Endothelial cell of umbilical vein (primary cell): ENCODE measurements around the gene ANK2. TPM values are rescaled to one million over a fixed set of nuclear protein-coding genes. Genes with fewer than 3 reads are reported as not detected.
"Not testable (repeated sequence)": the region's sequence is repeated elsewhere in the genome, so short reads cannot be mapped to it uniquely, and the experiment has no call there.

Source experiments
- BruUV-seq: library from RNA; stranded (reverse); fragments of 400-500 nt; replicated peaks from 2 replicates; lab custom pipeline; 2021; lab: Mats Ljungman, UMichigan
- CTCF ChIA-PET: fragments of 300-600, 350-600 bp; sonication (Branson Sonifier 250); formaldehyde crosslinking; loops from one replicate; lab custom pipeline; 2021; ENCODE audit warnings: antibody characterized with exemption, inconsistent platforms; lab: Charles Lee
- POLR2A ChIA-PET: fragments of 300-600, 350-600 bp; sonication (Branson Sonifier 250); formaldehyde crosslinking; loops from one replicate; lab custom pipeline; 2021; ENCODE audit warnings: antibody characterized with exemption, inconsistent platforms; lab: Charles Lee
- DNase-seq: peaks from one replicate; pipeline ENCODE4 v3.0.0-alpha.2; 2011; ENCODE audit warnings: low read depth, low spot score
- FAIRE-seq: peaks from 2 replicates; lab custom pipeline; 2011; peaks lifted over from hg19 to GRCh38; lab: Jason Lieb, UNC
- H2AFZ ChIP-seq: 2 replicates; pipeline ENCODE4 v1.6.0; 2012; ENCODE audit warnings: low read depth, low read length, control low read depth, inconsistent platforms
- H3K27ac ChIP-seq: 2 replicates; pipeline ENCODE4 v1.5.1; 2011; ENCODE audit warnings: low read depth, mild to moderate bottlenecking, control low read depth, low read length, moderate library complexity; ENCODE audit not compliant: insufficient read depth
- H3K27me3 ChIP-seq, 2 experiments: 2 replicates each; pipeline versions ENCODE4 v1.6.0 to v1.6.1; 2011; ENCODE audit warnings: low read length in 2 of 2, mixed read lengths in 1 of 2; ENCODE audit not compliant: control insufficient read depth in 2 of 2, insufficient read depth in 2 of 2
- H3K36me3 ChIP-seq, 2 experiments: 2 replicates in 1 of 2; 3 replicates in 1 of 2; pipeline ENCODE4 v1.5.1; 2011; ENCODE audit warnings: low read length in 2 of 2, mild to moderate bottlenecking in 1 of 2, moderate library complexity in 1 of 2; ENCODE audit not compliant: control insufficient read depth in 2 of 2, insufficient read depth in 2 of 2; ENCODE audit errors: extremely low read depth in 1 of 2
- H3K4me1 ChIP-seq: 3 replicates; pipeline ENCODE4 v1.5.1; 2011; ENCODE audit warnings: mild to moderate bottlenecking, low read length; ENCODE audit not compliant: control insufficient read depth, insufficient read depth; ENCODE audit errors: extremely low read depth
- H3K4me2 ChIP-seq: 2 replicates; pipeline ENCODE4 v1.6.1; 2011; ENCODE audit warnings: low read length, control low read depth, mixed read lengths; ENCODE audit not compliant: insufficient read depth
- H3K4me3 ChIP-seq, 3 experiments: fragments of 200-600 bp in 1 of 3; sonication (generic), shearing (Covaris generic) in 1 of 3; replicated peaks in 1 of 3; 2 replicates each; pipeline ENCODE4 v1.5.1; 2011 to 2016; ENCODE audit warnings: control low read depth in 3 of 3, low read length in 3 of 3, mild to moderate bottlenecking in 2 of 3, inconsistent platforms in 1 of 3, low read depth in 1 of 3, moderate library complexity in 1 of 3; ENCODE audit not compliant: insufficient read depth in 1 of 3
- H3K79me2 ChIP-seq: 2 replicates; pipeline ENCODE4 v1.6.0; 2012; ENCODE audit warnings: low read length, inconsistent platforms; ENCODE audit not compliant: control insufficient read depth, insufficient read depth
- H3K9ac ChIP-seq: replicated peaks from 2 replicates; pipeline ENCODE3; 2011; ENCODE audit warnings: low read length, control low read depth; ENCODE audit not compliant: insufficient read depth; ENCODE audit errors: extremely low read depth
- H3K9me1 ChIP-seq: replicated peaks from 3 replicates; pipeline ENCODE4 v1.6.0; 2011; ENCODE audit warnings: mild to moderate bottlenecking, low read length; ENCODE audit not compliant: control insufficient read depth, insufficient read depth; ENCODE audit errors: extremely low read depth
- H3K9me3 ChIP-seq: replicated peaks from 2 replicates; pipeline ENCODE4 v1.5.1; 2012; ENCODE audit warnings: low read length, inconsistent platforms; ENCODE audit not compliant: control insufficient read depth, insufficient read depth
- H4K20me1 ChIP-seq: replicated peaks from 2 replicates; pipeline ENCODE3; 2011; ENCODE audit warnings: mild to moderate bottlenecking, low read length; ENCODE audit not compliant: control insufficient read depth, insufficient read depth; ENCODE audit errors: extremely low read depth
- EZH2 ChIP-seq: IDR thresholded peaks from 2 replicates; pipeline ENCODE4 v1.6.1; 2012; ENCODE audit warnings: borderline replicate concordance, low read depth, mild to moderate bottlenecking, moderate library complexity, low read length, inconsistent platforms; ENCODE audit not compliant: severe bottlenecking
- FOS ChIP-seq: IDR thresholded peaks from 2 replicates; pipeline ENCODE4 v1.6.1; 2011; ENCODE audit warnings: mild to moderate bottlenecking, low read length, moderate library complexity, borderline replicate concordance; ENCODE audit not compliant: insufficient read depth
- GATA2 ChIP-seq: IDR thresholded peaks from 2 replicates; pipeline ENCODE4 v1.7.0; 2011; ENCODE audit warnings: low read depth, mild to moderate bottlenecking, moderate library complexity, mixed read lengths, low read length; ENCODE audit not compliant: insufficient read length, insufficient read depth
- JUN ChIP-seq: IDR thresholded peaks from 2 replicates; pipeline ENCODE4 v1.6.1; 2011; ENCODE audit warnings: borderline replicate concordance, low read depth; ENCODE audit not compliant: insufficient read length, insufficient read depth
- MAX ChIP-seq: IDR thresholded peaks from 2 replicates; pipeline ENCODE4 v1.6.1; 2011; ENCODE audit not compliant: insufficient read depth, insufficient read length
- MYC ChIP-seq: IDR thresholded peaks from one replicate; pipeline ENCODE4 v1.6.1; 2011; ENCODE audit warnings: mild to moderate bottlenecking, low read depth, low read length
- POLR2A ChIP-seq: IDR thresholded peaks from 2 replicates; pipeline ENCODE4 v1.6.1; 2012; ENCODE audit warnings: low read depth, mild to moderate bottlenecking, control low read depth, low read length
- POLR2AphosphoS5 ChIP-seq: IDR thresholded peaks from 2 replicates; pipeline ENCODE4 v1.6.1; 2012; ENCODE audit warnings: low read depth, mild to moderate bottlenecking, control low read depth, low read length, moderate library complexity; ENCODE audit not compliant: insufficient read depth
- dilution Hi-C: fragments of 300-500 bp; cut with MboI; formaldehyde crosslinking; loops from one replicate; pipeline ENCODE4 v1.15.0; 2019; ENCODE audit warnings: low sequenced_read_pairs; ENCODE audit not compliant: extremely low pct_ligation_motif_present
- intact Hi-C: fragments of 100-400 bp; cut with micrococcal nuclease; formaldehyde crosslinking; loops from one replicate; pipeline ENCODE4 v1.10.0; 2022
- polyA plus RNA-seq, 4 experiments: library from polyadenylated mRNA; depleted of rRNA in 3 of 4; stranded (reverse) in 3 of 4; unstranded in 1 of 4; fragments of >200 nt; gene quantifications; 2 replicates each; pipeline versions ENCODE4 v1.2.1 to v1.2.3, GENCODE V29; 2011 to 2012; ENCODE audit warnings: missing spikeins in 1 of 4
- total RNA-seq: library from RNA; stranded (reverse); gene quantifications from 2 replicates; pipeline ENCODE4 v1.2.3, GENCODE V29; 2021
- TF ChIP-seq, protein P1 (sequence below), 2 donors: IDR thresholded peaks; 1 replicate in 1 of 2; 2 replicates in 1 of 2; pipeline ENCODE4 v1.5.1; 2011; ENCODE audit warnings: low read length in 2 of 2, mild to moderate bottlenecking in 2 of 2, moderate library complexity in 2 of 2, control low read depth in 1 of 2, inconsistent platforms in 1 of 2, low read depth in 1 of 2; ENCODE audit not compliant: insufficient read depth in 1 of 2; ENCODE audit errors: extremely low read depth in 1 of 2

Gene ANK2
- total and polyA plus RNA-seq, 2 donors (not counting 3 experiments of a cell fraction or from before 2014, with no cell fraction given) = not detected

- H3K79me2 ChIP-seq = no peaks in the 10 kb centered on the region
- intact Hi-C loops = no loop called here
- CTCF ChIA-PET = no interaction called here
Measured at GRCh38 chr4:113243312-113243711, 193.9 kb downstream of the ANK2 start.

DNA sequence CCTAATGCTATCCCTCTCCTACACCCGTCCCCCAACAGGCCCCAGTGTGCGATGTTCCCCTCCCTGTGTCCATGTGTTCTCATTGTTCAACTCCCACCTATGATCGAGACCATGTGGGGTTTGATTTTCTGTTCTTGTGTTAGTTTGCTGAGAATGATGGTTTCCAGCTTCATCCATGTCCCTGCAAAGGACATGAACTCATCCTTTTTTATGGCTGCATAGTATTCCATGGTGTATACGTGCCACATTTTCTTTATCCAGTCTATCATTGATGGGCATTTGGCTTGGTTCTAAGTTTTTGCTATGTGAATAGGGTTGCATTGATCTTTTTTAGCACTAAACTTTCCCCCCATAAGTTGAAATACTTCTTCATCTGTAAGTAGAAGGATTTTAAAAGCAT, 195.3 kb downstream of the ANK2 start:
- CTCF ChIA-PET, H3K4me1 ChIP-seq, DNase-seq, H3K4me3 ChIP-seq, FAIRE-seq, H3K9me1 ChIP-seq, H3K36me3 ChIP-seq, H3K27me3 ChIP-seq, H3K79me2 ChIP-seq, POLR2A ChIA-PET, H3K9me3 ChIP-seq, dilution Hi-C loops, H3K4me2 ChIP-seq, H3K27ac ChIP-seq, H2AFZ ChIP-seq, H3K9ac ChIP-seq, intact Hi-C loops, BruUV-seq, H4K20me1 ChIP-seq: not testable (repeated sequence)

More at GRCh38 chr4:113243312-113243711, 193.9 kb downstream of the ANK2 start:
- Histone ChIP-seq H3K36me3 (no peaks in the 10 kb centered on the region), H3K27me3 (peaks cover 0 to 1% of the 10 kb centered on the region in 2 experiments), H3K27ac (no peak overlapping the region), H3K4me2 (no peak overlapping the region), H3K4me3 (no peak overlapping the region), H4K20me1 (no peaks in the 10 kb centered on the region), H3K9me3 (no peaks in the 10 kb centered on the region), H3K9me1 (no peaks in the 10 kb centered on the region), H3K9ac (no peak overlapping the region), H2AFZ (no peak overlapping the region), H3K4me1 (no peaks in the 10 kb centered on the region)
- BruUV-seq = no TSS peak
- FAIRE-seq (no peak), DNase-seq (no peak)
- POLR2A ChIA-PET = no interaction called here
- TF ChIP-seq MYC (no peak), POLR2AphosphoS5 (no peak), POLR2A (no peak), GATA2 (no peak), EZH2 (no peak), MAX (no peak), JUN (no peak), FOS (no peak)
- TF ChIP-seq, protein P1, sequence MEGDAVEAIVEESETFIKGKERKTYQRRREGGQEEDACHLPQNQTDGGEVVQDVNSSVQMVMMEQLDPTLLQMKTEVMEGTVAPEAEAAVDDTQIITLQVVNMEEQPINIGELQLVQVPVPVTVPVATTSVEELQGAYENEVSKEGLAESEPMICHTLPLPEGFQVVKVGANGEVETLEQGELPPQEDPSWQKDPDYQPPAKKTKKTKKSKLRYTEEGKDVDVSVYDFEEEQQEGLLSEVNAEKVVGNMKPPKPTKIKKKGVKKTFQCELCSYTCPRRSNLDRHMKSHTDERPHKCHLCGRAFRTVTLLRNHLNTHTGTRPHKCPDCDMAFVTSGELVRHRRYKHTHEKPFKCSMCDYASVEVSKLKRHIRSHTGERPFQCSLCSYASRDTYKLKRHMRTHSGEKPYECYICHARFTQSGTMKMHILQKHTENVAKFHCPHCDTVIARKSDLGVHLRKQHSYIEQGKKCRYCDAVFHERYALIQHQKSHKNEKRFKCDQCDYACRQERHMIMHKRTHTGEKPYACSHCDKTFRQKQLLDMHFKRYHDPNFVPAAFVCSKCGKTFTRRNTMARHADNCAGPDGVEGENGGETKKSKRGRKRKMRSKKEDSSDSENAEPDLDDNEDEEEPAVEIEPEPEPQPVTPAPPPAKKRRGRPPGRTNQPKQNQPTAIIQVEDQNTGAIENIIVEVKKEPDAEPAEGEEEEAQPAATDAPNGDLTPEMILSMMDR (IDR thresholded peaks at IDR 0.05; ENCODE audit: extremely low read depth in 1 of 2, insufficient read depth in 1 of 2, low read depth in 1 of 2, low read length in 2 of 2) = no peak
- dilution Hi-C loops = no loop called here
